NCI-H460 (cell line): ENCODE results near the gene RAD9A. TPM values are rescaled to one million over a fixed set of nuclear protein-coding genes. Genes with fewer than 3 reads are reported as not detected.

ENCODE experiments used
- DNase-seq: peaks from one replicate; pipeline ENCODE4 v3.0.0-alpha.2; 2016; ENCODE audit warnings: low read depth; ENCODE audit errors: extremely low read depth
- polyA plus RNA-seq: library from polyadenylated mRNA; depleted of rRNA; stranded (reverse); fragments of >200 nt; gene quantifications from 2 replicates; pipeline ENCODE4 v1.2.3, GENCODE V29; 2014; cell fraction: nucleus; rRNA removed
- total RNA-seq: library from RNA; depleted of rRNA; stranded (reverse); fragments of >200 nt; shearing (Covaris generic); gene quantifications from 2 replicates; pipeline ENCODE4 v1.2.3, GENCODE V29; 2014; rRNA removed

RAD9A gene
- total RNA-seq = 4.2 and 5.9 TPM in 2 replicates
- 14.6 and 20.8 TPM in 2 replicates for polyA plus RNA-seq

DNA sequence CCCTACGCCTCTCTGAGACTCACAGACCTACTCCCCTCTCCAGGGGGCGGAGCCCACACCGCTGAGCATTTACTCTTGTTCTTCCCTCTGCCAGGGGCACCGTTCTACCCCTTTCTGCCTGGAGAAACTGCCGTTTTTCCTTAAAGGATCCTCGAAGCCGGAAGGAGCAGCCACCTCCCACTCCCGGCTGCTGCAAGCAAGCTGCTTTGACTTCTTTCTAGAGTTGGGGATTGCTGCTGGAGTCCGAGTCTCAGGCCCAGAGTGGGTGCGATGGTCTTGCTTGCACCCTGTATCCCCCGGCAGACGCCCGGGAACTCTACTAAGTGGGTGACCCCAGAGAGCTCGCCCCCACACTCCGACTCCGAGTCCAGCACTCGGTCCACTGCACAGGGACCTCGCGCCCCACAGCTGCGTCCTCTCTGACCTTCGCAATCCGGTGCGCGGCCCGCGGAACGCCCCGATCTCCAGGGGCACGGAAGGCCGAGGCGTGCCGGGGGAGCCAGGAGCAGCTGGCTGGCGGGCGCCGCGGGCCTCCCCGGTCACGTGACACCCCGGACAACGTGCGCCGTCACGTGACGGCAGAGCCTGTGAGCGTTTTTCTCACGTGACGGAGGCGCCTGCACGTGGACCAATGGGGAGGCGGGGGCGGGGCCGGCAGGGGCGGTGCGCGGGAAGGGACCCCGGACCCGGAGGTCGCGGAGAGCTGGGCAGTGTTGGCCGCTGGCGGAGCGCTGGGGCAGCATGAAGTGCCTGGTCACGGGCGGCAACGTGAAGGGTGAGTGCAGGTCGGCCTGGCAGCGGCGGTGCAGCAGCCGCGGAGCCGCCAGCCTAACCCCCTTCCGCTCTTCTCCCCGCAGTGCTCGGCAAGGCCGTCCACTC, at the start of gene RAD9A:
TSS of gene RAD9A (plus strand) at position 683 of the 879 bp plus-strand sequence. CDS start at position 742, 59 bp downstream.
- peak; percentile 82 for DNase-seq

DNA sequence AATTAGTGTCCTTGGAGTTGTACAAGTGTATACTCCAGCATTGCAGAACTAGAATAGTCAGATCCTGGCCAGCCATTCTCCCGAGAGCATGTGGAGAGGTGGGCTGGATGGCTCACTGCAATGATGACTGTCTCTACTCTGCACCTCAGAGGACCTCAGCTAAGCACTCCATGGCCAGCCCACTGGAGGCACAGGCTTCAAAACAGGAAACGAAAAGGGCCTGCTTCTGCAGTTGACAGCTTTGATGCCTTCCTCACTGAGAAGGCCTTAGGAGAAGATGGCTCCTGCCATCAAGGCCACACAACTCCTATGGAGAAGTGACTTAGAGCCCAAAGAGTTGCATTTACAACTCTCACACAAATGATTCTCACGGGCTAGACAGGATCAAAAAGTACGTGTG, 47.5 kb upstream of the RAD9A start:
- no peak for DNase-seq

DNA sequence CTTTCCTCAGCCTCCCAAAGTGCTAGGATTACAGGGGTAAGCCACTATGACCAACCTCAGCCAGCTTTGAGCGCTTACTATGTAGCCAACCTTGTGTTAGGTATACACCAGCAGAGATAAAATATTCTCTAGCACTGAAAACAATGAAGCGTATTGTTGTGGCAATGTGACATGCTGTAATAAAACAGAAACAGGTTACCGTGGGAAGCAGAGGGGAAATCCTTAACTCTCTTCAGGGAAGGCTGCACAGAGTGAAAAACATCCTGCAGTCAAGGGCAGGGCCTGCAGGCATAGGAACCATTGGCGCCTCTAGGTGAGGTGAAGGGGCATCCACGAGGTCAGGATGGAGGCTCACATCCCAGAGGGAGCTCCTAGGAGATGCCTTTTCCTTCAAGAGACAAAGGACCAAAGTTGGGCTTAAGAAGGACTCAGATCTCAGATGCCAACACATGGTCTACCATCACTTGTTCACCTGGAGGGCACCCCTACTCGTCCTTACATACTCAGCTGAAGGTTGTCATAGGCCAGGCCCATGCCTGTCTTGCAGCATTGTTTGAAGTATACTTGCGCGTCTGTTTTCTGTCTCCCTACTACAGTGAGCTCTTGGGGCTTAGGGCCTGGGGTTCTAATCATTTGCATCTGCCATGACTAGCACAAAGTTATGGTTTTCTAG, 46.4 kb upstream of the RAD9A start:
- DNase-seq = no peak

DNA sequence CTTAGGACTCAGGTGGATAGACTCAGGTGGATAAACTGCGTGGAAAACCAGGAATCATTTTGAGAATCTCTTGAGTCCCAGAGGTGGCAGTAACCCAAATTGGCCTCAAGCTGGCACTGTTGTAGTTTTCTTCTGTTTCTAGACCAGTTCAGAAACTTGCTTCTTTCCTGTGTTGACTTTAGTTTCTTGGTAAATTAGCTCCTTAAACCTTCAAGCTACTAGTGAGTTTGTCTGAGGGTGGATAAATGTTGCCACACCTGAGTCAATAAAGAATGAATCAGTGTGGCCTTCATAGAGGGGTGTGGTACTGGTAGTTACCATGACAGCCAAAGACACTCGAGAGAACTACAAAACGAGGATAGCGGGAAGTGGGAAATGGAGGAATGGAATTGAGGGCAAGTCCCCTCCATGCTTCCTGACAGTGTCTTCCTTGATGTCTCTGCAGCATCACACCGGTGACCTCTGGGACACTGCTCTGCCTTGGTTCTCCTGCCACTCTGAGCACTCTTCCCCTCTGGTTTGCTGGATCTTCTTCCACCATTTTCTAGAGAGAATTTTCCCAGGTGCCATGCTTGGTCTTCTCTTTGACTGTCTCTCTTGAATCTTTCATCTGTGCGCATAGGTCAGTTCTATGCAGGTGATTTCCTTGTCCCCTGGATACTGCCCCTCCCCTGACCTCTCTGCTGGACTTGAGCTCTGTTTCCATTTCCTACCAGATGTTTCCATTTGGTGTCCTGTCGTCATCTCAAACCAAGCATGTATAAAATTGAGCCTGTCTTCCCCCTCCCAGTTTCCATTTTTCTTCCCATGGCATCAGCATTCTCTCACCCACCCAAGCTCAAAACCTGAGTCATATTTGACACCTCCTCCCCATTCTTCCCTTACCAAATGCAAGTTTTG, 45.6 kb upstream of the RAD9A start:
- peak; percentile 76 for DNase-seq

DNA sequence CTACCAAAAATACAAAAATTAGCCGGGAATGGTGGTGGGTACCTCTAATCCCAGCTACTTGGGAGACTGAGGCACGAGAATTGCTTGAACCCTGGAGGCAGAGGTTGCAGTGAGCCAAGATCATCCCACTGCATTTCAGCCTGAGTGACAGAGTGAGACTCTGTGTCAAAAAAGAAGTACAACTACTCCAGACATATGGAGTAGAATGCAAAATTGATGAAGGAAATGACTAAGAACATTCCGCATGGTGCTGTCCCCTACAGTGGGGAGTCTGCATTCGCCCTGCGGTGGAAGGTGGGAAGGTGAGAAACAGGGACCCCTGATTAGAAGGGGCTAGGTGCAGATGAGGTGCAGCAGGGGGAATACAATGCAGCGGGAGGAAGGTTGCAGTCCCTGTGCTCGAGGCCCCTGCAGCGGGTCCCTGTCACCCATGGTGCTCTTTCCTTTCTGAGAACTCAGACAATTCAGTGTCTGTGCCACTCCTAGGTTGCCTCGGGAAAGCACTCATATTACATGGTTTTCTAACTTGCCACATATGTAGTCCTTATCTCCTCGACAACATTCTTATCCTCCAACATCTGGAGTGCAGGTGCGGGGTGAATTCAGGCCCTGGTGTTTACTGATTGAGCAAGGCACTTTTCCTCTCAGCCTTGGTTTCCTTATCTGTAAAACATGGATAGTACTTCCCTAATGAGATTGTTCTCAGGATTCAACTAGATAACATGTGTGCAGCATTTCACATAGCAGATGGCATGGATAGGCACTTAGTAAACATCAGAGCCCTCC, 43.6 kb upstream of the RAD9A start:
- no peak for DNase-seq

DNA sequence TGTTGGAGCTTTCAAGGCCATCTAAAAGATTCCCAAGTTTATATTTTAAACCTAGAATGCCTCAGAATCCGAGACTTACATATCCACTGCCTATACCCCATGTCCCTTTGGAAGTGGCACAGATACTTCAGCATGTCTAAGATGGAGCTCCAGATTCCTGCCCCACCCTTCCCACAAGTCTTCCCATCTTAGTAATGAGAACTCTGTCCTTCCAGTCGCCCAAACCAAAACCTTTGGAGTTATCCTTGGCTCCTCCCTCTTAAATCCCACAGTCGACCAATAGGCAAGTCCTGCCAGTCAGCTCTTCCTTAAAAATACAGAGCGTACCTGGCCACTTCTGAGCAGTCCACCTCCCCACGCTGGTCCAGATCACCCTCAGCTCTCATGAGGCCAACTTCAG, 42.8 kb upstream of the RAD9A start:
- DNase-seq = no peak

DNA sequence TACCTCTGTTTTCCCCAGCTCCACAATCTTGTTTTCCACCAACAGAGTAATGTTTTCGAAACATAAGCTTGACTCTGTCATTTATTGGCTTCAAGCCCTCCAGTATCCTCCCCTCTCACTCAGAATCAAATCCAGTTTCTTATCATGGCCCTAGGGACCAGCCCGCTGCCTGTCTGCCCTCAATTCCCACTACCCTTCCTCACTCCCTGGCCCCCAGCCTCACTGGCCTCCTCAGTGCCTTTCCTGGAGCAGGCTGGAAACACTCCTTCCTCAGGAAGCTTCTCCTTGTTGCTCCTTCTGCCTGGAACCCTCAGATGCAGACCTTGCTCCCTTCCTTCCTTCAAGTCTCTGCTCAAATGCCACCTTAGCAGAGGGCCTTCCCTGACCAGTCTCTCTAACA, 42.3 kb upstream of the RAD9A start:
- no peak for DNase-seq

DNA sequence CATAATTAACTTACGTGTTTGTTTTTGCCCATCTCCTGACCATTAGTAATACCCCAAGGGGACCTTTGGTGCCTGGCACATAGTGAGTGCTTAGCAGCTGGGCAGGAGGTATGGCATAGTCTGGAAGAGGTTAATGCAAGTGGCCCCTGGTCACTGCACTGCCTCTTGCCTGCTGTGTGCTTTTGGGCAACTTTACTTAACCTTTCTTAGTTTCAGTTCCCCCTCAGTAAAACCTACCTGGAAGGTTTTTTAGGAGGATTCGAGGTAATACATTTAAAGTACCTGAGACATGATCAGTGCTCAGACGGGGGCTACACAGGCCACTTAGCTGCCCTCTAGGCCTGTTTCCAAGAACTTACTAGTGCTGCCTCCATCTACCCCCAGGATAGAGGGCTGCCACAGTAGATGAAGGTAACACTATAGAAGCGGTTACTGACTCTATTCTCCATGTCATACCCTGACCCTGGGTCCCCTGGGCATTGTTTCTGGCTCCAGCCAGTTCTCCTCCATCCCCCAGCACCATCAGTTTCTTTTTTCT, 41.8 kb upstream of the RAD9A start:
- DNase-seq = no peak

DNA sequence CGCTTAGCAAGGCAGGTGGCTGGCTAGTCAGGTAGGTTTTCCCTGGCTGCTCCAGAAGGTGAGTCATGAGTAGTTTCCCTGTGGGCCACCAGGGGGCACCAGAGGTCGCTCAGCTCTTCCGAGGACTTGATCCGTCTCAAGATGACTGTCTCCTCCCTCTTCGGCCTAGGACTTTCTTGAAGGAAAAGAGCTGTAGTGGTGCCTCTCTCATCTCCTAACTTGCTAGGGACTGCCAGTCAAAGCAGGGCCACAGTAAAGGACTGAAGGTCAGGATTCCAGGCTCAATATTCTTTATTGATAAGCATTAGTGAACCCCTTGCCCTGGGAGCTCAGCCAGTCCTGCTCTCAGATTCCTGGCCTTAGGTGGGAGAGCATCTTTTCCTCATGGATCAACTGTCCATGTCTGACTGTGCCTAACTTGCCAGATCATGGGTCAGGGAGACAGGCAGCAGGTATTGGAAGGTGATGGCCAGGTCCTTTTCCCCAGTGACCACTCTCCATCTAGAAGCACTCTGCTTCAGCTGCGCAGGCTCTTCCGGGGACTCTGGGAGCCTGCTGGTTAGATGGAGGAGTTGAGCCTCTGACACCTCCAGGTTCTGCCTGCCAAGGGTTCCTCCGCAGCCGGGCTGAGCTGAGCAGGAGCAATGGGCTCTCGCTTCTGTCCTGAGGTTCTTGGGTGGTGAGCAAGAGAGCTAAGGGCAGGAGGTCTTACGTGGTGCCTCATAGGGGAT, 40.3 kb upstream of the RAD9A start:
- peak; percentile 57 for DNase-seq

DNA sequence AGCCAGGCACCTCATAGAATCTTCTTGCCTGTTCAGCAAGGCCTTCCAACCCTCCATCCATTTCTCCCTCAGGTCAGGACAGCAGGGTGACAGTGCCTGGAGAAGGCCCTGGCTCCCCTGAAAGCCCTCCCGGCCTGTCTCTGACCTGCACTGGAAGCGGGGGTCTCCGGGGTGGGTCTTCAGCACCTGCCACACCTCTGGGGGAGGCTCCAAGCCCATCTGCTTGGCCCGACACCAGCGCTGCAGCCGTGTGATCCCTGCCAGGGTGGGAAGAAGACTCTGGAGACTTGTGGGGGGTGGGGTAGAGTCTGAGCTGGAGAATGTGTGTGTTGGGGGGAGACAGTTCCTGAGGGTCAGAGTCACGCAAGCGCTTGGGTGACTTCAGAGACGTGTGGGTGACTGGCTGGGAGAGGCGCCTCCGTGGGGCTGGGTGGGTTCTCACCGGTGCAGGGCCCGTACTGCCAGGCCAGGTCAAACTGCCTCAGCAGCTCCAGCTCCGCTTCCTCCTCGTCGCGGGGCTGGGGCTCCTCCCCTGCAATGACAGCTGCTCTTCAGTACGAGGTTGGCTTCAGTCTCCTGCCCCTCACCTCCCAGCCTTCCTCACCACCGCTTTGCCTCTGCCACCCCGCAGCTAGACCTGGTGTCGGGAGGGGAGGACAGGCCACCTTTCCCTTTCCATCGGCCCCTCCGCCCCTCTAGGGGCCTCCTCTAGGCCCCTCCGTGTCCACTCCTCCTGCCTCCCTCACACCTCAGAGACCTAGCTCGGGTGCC, 39.1 kb upstream of the RAD9A start:
- DNase-seq = no peak

DNA sequence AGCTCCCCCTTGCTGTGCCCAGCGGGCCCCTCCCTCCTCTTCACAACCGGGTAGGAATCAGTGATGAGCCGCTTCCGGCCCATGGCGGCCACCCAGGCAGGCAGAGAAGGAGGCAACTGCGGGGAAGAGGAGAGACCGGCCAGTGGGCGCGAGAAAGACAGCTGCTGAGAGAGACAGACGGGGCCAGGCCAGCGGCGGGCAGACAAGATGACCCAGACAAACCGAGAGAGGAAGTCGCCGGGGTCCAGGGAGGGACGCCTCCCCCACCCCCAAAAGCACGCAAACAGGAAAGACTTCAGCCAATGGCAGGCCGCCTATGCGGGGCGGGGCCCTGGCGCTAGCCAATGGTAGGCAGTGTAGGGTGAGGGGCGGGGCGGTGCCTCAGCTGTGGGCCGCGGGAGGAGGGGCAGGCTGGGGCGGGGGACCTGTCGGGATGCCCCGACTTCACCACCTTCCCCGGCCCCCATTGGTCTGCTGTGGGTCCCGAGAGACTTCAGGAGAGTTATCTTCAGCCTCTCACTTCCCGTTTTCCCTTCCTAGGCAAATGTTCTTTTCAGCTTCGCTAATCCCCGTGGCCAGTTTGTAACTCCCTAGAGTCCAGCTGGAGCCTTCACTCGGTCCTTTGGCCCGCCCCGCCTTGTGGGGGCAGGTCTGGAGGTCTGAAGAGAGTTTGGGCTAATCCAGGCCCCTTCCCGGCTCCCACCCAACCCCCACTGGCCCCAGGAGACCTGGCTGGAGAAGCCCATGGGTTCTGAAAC, 38.3 kb upstream of the RAD9A start, which contains the start of gene POLD4:
TSS of gene POLD4 (minus strand) at position 230 of the 758 bp plus-strand sequence. CDS start at position 83, 147 bp downstream.
- DNase-seq = peak; percentile 89

DNA sequence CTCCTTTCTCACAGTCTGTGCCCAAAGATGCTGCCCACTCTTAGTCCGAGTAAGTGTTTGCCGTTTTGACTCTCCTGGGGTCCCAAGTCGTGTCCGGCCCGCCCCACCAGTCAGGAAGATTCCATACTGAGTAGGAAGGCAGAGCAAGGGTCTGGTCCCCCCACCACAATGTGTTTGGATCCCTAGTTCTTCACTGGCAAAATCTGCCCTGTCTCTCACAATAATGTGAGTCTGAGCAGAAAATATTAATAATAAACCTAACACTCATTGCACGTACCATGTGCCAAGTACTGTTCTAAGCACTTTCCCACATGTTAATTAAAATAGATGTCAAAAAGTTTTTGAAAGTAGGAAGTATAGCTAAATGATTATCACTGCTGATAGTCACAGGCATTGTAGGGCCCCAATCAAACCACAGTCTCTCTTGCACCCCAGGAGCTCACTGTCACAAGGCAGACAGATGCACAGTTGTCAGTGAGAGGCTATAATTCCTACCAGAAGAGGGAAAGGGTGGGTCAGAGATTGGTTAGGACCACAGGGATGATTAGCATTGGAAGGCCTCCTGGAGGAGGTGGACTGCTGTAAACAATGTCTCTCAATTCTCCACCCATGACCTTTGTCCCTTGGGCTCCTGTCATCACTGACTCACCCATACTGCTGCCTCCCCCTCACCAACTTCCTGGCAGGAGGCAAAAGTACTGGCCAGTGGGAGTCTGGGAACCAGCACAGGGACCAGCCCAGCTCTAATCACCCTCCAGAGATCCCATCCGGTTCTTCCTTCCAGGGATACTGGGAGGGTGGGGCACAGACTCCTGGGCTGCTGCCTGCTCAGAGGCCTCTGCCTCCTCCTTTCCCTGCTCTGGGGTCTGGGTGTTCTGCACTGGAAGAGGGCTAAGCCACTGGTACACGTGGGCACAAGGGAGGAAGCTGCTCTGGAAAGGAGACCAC, 37.4 kb upstream of the RAD9A start:
- DNase-seq = peak; percentile 89

DNA sequence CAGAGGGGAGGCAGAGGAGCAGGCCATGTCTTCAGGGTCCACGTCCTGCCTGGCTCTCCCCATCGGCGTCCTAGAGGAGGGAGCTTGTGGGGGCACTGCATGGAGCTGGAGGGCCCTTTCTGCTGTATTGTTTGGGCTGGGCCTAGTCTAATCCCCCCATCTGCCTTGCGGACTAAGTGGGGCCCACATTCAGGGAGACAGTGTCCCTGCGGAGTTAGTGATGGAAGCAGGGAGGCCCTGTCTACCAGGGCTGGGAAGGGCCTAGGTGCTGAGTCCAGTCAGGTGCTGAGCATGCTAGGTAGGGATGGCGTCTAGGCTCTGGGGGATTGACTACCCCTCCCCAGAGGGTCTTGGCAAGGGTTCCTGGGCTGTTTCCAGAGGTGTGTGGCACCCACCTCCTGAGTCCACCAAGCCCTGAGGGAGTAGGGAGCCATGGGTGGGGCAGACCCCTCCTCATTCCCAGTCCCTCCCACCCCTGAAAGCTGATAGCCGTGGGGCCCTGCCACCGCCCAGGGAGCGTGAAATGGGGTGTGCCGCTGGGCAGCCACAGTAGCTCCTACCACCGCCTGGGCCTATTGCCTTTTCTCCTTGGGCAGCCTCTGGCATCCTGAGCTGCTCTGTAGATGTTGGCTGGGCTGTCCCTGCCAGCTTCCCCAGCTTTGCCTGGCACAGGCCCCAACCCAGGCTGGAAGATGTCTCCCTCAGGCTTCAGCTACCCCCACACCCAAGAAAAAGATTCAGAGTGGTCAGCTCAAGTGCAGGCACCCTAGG, 36.6 kb upstream of the RAD9A start:
- DNase-seq = no peak

DNA sequence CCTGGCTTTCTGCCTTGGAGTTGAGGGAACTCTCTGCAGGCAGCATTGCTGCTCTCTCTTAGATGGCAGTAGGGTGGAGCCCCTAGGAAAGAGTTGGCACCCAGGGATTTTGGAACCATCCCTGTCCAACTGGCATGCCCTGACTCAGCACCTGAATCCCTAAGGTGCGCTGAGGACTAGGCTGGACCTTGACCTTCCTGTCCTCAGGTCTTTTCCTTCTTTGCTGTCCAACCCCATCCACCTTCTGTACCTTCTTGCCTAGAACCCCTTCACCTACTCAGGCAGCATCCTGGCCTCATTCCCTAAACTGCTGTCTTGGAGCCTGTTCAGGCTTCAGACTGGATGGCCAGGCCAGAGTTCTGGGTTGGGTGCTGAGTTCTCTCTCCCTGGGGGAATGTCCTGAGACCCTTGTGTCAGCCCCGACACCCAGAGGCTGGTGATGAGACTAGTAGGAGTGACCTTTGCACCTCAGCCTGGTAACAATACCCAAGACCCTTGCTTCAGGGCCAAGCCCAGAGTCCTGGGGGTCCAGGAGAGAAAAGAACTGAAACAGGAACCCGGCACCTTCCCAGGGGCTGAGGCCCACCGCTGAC, 35.9 kb upstream of the RAD9A start:
- no peak for DNase-seq

DNA sequence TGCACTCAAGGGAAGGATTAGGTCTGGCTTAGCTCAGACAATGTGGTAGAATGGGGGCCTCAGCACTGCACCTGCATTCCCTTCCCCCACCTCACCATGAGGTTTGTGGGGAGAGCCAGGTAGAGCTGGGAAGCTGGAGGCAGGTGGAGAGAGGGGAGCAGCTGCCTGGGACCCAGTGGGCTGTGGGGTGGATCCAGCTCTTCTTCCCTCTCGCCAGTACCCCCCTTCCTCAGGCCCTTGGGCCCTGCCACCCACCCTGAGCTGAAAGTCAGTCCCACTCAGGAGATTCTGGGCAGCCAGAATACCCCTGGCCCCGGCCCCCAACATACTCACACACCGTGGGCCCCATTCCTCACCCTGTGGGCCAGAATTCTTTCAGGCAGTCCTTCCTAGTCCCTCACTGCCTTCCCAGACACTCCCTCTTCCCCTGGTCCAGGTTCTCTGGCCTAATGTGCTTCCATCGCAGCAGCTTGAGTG, 35.4 kb upstream of the RAD9A start:
- no peak for DNase-seq
